ENCODE data around the gene USP25. TPM values are rescaled to one million over a fixed set of nuclear protein-coding genes. Genes with fewer than 3 reads are reported as not detected.

USP25 gene
- total RNA-seq, 1 experiment from 2014 or later = 35.1 TPM

GRCh38 chr21:15872236-15872635 lies 142.5 kb downstream of the USP25 start:
- Histone ChIP-seq H4K5ac (ENCODE audit: insufficient read length, low read depth, low read length) (no peak overlapping the region), H2AK5ac (ENCODE audit: insufficient read length, low read length) (no peak overlapping the region), H3K4me1 (ENCODE audit: insufficient read depth, low read length) (no peaks in the 10 kb centered on the region), H3K18ac (ENCODE audit: insufficient read length, low read depth, low read length) (no peak overlapping the region), H3T11ph (ENCODE audit: low read length) (no peak overlapping the region), H3K23ac (ENCODE audit: insufficient read length, low read depth, low read length) (no peak overlapping the region), H2BK12ac (ENCODE audit: insufficient read length, low read depth, low read length) (no peak overlapping the region), H2AFZ (ENCODE audit: low read length) (no peak overlapping the region), H2BK20ac (ENCODE audit: low read depth, low read length, poor library complexity, severe bottlenecking) (no peak overlapping the region), H3K14ac (ENCODE audit: insufficient read depth, low read length) (no peak overlapping the region), H3K9ac (ENCODE audit: extremely low read depth, insufficient read length, low read length) (no peak overlapping the region), H3K4ac (ENCODE audit: low read depth, low read length) (no peak overlapping the region), H4K20me1 (ENCODE audit: control insufficient read depth, insufficient read depth, insufficient read length) (no peaks in the 10 kb centered on the region), H3K79me1 (ENCODE audit: insufficient read depth, low read depth, low read length, poor library complexity, severe bottlenecking) (no peaks in the 10 kb centered on the region), H4K8ac (replicated peaks; ENCODE audit: insufficient read length, low read depth, low read length) (no peak overlapping the region), H4K91ac (ENCODE audit: insufficient read length, low read depth, low read length) (no peak overlapping the region), H2BK120ac (ENCODE audit: low read depth, low read length, poor library complexity, severe bottlenecking) (no peak overlapping the region), H3K27me3 (ENCODE audit: insufficient read depth, low read length) (no peaks in the 10 kb centered on the region), H3K4me2 (ENCODE audit: insufficient read depth, insufficient read length, low read length) (no peak overlapping the region), H2BK5ac (ENCODE audit: insufficient read length, low read length) (no peak overlapping the region), H3K9me3 (ENCODE audit: control insufficient read depth, low read depth, low read length) (no peaks in the 10 kb centered on the region), H3K56ac (ENCODE audit: insufficient read length, low read depth, low read length) (no peak overlapping the region), H3K27ac (ENCODE audit: insufficient read length, low read depth, low read length) (no peak overlapping the region), H3K23me2 (ENCODE audit: insufficient read length, low read depth, low read length, poor library complexity, severe bottlenecking) (no peaks in the 10 kb centered on the region), H3K79me2 (ENCODE audit: insufficient read depth, low read length) (no peaks in the 10 kb centered on the region), H2BK15ac (ENCODE audit: low read depth, low read length) (no peak overlapping the region)
- peaks cover 21 to 49% (median 45%) of the 10 kb centered on the region in 3 experiments for H3K36me3 Mint-ChIP-seq (ENCODE audit: insufficient read depth in 1 of 3, low read depth in 3 of 3)
- H3K27ac Mint-ChIP-seq = no peak overlapping the region
- DNase-seq = no peak
- H3K4me3 Mint-ChIP-seq = no peak overlapping the region
- no peaks in the 10 kb centered on the region for H3K4me1 Mint-ChIP-seq
- 100% methylated on average over 1 of the region's 4 CpGs for WGBS (ENCODE audit: extremely low coverage, insufficient read length, low lambda C conversion rate)
- no peaks in the 10 kb centered on the region for H3K27me3 Mint-ChIP-seq (ENCODE audit: low read depth)
- no peaks in the 10 kb centered on the region for H3K9me3 Mint-ChIP-seq
- TF ChIP-seq CTCF (conservative IDR thresholded peaks at IDR 0.05) = no peak
